GM23248 (cell line): Measurements from ENCODE around the gene SLC34A1. TPM values are rescaled to one million over a fixed set of nuclear protein-coding genes. Genes with fewer than 3 reads are reported as not detected.
A peak's percentile ranks its signal among the peaks of the same experiment; 100 is the strongest.

ENCODE experiments used
- DNase-seq: peaks from one replicate; pipeline ENCODE4 v3.0.0-alpha.2; 2015
- H2AFZ ChIP-seq: fragments of 200-600 bp; sonication (generic); 2 replicates; pipeline ENCODE4 v1.6.1; 2016; ENCODE audit warnings: antibody characterized with exemption
- H3F3A ChIP-seq: fragments of 200-600 bp; sonication (generic); 2 replicates; pipeline ENCODE4 v1.6.1; 2016; ENCODE audit warnings: mild to moderate bottlenecking, antibody characterized with exemption, mixed run types; ENCODE audit not compliant: insufficient read depth
- H3K27ac ChIP-seq: fragments of 200-600 bp; sonication (generic); 2 replicates; pipeline ENCODE4 v1.5.1; 2016; ENCODE audit warnings: mild to moderate bottlenecking
- H3K27me3 ChIP-seq: fragments of 200-600 bp; sonication (generic); replicated peaks from 2 replicates; pipeline ENCODE4 v1.6.1; 2016; ENCODE audit warnings: mild to moderate bottlenecking; ENCODE audit not compliant: insufficient read depth
- H3K36me3 ChIP-seq: fragments of 200-600 bp; sonication (generic); 2 replicates; pipeline ENCODE4 v1.6.1; 2016; ENCODE audit warnings: low read depth, mild to moderate bottlenecking
- H3K4me1 ChIP-seq: fragments of 200-600 bp; sonication (generic); 2 replicates; pipeline ENCODE4 v1.6.1; 2016; ENCODE audit warnings: mild to moderate bottlenecking; ENCODE audit not compliant: insufficient read depth
- H3K4me2 ChIP-seq: fragments of 200-600 bp; sonication (generic); one replicate; pipeline ENCODE4 v1.6.1; 2016; ENCODE audit warnings: mild to moderate bottlenecking; ENCODE audit not compliant: unreplicated experiment
- H3K4me3 ChIP-seq: fragments of 200-600 bp; sonication (generic); 2 replicates; pipeline ENCODE4 v1.5.1; 2016; ENCODE audit warnings: mild to moderate bottlenecking
- H3K79me2 ChIP-seq: fragments of 200-600 bp; sonication (generic); 2 replicates; pipeline ENCODE4 v1.6.1; 2016; ENCODE audit warnings: mild to moderate bottlenecking; ENCODE audit not compliant: insufficient read depth
- H3K9ac ChIP-seq: fragments of 200-600 bp; sonication (generic); 2 replicates; pipeline ENCODE4 v1.6.1; 2016; ENCODE audit warnings: mild to moderate bottlenecking
- H3K9me2 ChIP-seq: fragments of 200-600 bp; sonication (generic); 2 replicates; pipeline ENCODE4 v1.6.1; 2016; ENCODE audit warnings: mixed run types, mild to moderate bottlenecking, moderate library complexity; ENCODE audit not compliant: insufficient read depth
- H3K9me3 ChIP-seq: fragments of 200-600 bp; sonication (generic); one replicate; pipeline ENCODE4 v1.6.1; 2017; ENCODE audit warnings: low read depth
- H4K20me1 ChIP-seq: fragments of 200-600 bp; sonication (generic); 2 replicates; pipeline ENCODE4 v1.6.0; 2016; ENCODE audit not compliant: insufficient read depth
- EZH2 ChIP-seq: fragments of 200-600 bp; sonication (generic); IDR thresholded peaks from 2 replicates; pipeline ENCODE4 v1.6.1; 2018; ENCODE audit warnings: antibody characterized with exemption, mild to moderate bottlenecking; ENCODE audit not compliant: insufficient read depth, poor library complexity, severe bottlenecking
- EZH2phosphoT487 ChIP-seq: fragments of 200-600 bp; sonication (generic); IDR thresholded peaks from 2 replicates; pipeline ENCODE4 v1.6.1; 2018; ENCODE audit warnings: antibody characterized with exemption, moderate library complexity, mild to moderate bottlenecking, low read depth; ENCODE audit not compliant: insufficient read depth
- whole genome bisulfite sequencing, 2 experiments: methylation state at CpG; one replicate each; pipeline ENCODE4 v1.1.6; 2015 to 2017; ENCODE audit warnings: low lambda C conversion rate in 2 of 2, low coverage in 1 of 2; ENCODE audit errors: missing lambda C conversion rate in 2 of 2; 5-methylcytosine and 5-hydroxymethylcytosine counted together
- in situ Hi-C: fragments of 300-500 bp; cut with MboI; formaldehyde crosslinking; loops from 2 replicates; pipeline ENCODE4 v1.15.0; 2020
- polyA plus RNA-seq: library from polyadenylated mRNA; unstranded; fragments of >200 nt; fragmentation: Nextera tagmentation; extraction: Ambion mirVana; gene quantifications from 2 replicates; pipeline ENCODE4 v1.2.1, GENCODE V29; 2016
- total RNA-seq: library from RNA; depleted of rRNA; stranded (reverse); fragments of >200 nt; shearing (Covaris generic); gene quantifications from 2 replicates; pipeline ENCODE4 v1.2.3, GENCODE V29; 2014

The SLC34A1 gene
- total and polyA plus RNA-seq, 2 experiments from 2014 or later = not detected

- Histone ChIP-seq H3K9me3 (no peaks in the 10 kb centered on the region), H3K4me3 (no peak overlapping the region), H3K9me2 (no peaks in the 10 kb centered on the region), H3K27ac (no peak overlapping the region), H3F3A (peaks cover 4% of the 10 kb centered on the region; the same call in 1 of the 2 replicates), H3K79me2 (no peaks in the 10 kb centered on the region), H3K4me2 (no peak overlapping the region), H2AFZ (no peak overlapping the region), H4K20me1 (no peaks in the 10 kb centered on the region), H3K4me1 (no peaks in the 10 kb centered on the region), H3K36me3 (no peaks in the 10 kb centered on the region), H3K27me3 (no peaks in the 10 kb centered on the region), H3K9ac (no peak overlapping the region)
- DNase-seq = no peak
- in situ Hi-C loops = no loop called here
- WGBS, 2 experiments = 79 to 81% methylated on average over 11 of the region's 11 CpGs
- TF ChIP-seq EZH2phosphoT487 (no peak), EZH2 (no peak)
Measured at GRCh38 chr5:177376107-177376506, 8.1 kb upstream of the SLC34A1 start.

GRCh38 chr5:177377851-177378776 lies 6.1 kb upstream of the SLC34A1 start:
- Histone ChIP-seq H3K4me3 (no peak overlapping the region), H3K36me3 (no peaks in the 10 kb centered on the region), H3K9ac (no peak overlapping the region), H3F3A (peaks cover 4% of the 10 kb centered on the region; the same call in 1 of the 2 replicates), H3K9me3 (no peaks in the 10 kb centered on the region), H3K27ac (no peak overlapping the region), H2AFZ (no peak overlapping the region), H3K4me1 (no peaks in the 10 kb centered on the region), H3K79me2 (no peaks in the 10 kb centered on the region), H3K4me2 (no peak overlapping the region), H3K27me3 (peaks cover 9% of the 10 kb centered on the region), H3K9me2 (no peaks in the 10 kb centered on the region), H4K20me1 (no peaks in the 10 kb centered on the region)
- no peak for DNase-seq
- WGBS, 2 experiments = 82 to 83% methylated on average over 8 of the region's 8 CpGs
- TF ChIP-seq EZH2 (no peak), EZH2phosphoT487 (no peak)
- in situ Hi-C loops = no loop called here

GRCh38 chr5:177378884-177379883 lies 5.0 kb upstream of the SLC34A1 start:
- no peaks in the 10 kb centered on the region for H3K36me3 ChIP-seq
- TF ChIP-seq EZH2phosphoT487 = no peak
- TF ChIP-seq EZH2 = no peak
- no peaks in the 10 kb centered on the region for H3K9me2 ChIP-seq
- H4K20me1 ChIP-seq = no peaks in the 10 kb centered on the region
- WGBS, 2 experiments = 62 to 69% methylated on average over 15 of the region's 15 CpGs
- in situ Hi-C loops = no loop called here
- no peaks in the 10 kb centered on the region for H3K9me3 ChIP-seq
- H3K27ac ChIP-seq = no peak overlapping the region
- peaks cover 4% of the 10 kb centered on the region; the same call in 1 of the 2 replicates for H3F3A ChIP-seq
- no peak overlapping the region for H2AFZ ChIP-seq
- peak; percentile 90 for DNase-seq
- no peak overlapping the region for H3K4me2 ChIP-seq
- no peaks in the 10 kb centered on the region for H3K79me2 ChIP-seq
- H3K4me3 ChIP-seq = no peak overlapping the region
- no peak overlapping the region for H3K9ac ChIP-seq
- H3K4me1 ChIP-seq = no peaks in the 10 kb centered on the region
- H3K27me3 ChIP-seq = peaks cover 19% of the 10 kb centered on the region

GRCh38 chr5:177380805-177381126 lies 3.5 kb upstream of the SLC34A1 start:
- Histone ChIP-seq H3K36me3 (no peaks in the 10 kb centered on the region), H3K4me1 (no peaks in the 10 kb centered on the region), H3K4me3 (no peak overlapping the region), H4K20me1 (no peaks in the 10 kb centered on the region), H3K79me2 (no peaks in the 10 kb centered on the region), H3K27me3 (peaks cover 30% of the 10 kb centered on the region), H3K4me2 (no peak overlapping the region), H3K9me3 (no peaks in the 10 kb centered on the region), H3K9ac (no peak overlapping the region), H3F3A (peaks cover 4% of the 10 kb centered on the region; the same call in 1 of the 2 replicates), H3K27ac (no peak overlapping the region), H2AFZ (no peak overlapping the region), H3K9me2 (no peaks in the 10 kb centered on the region)
- in situ Hi-C loops = no loop called here
- TF ChIP-seq EZH2phosphoT487 = no peak
- no peak for TF ChIP-seq EZH2
- DNase-seq = no peak
- WGBS, 2 experiments = 59 to 65% methylated on average over 6 of the region's 6 CpGs
